HepG2 (cell line): Measurements from ENCODE around the gene UBE2G2. TPM values are rescaled to one million over a fixed set of nuclear protein-coding genes. Genes with fewer than 3 reads are reported as not detected.

Source experiments
- CENPX ChIP-seq: sonication (generic); formaldehyde crosslinking; IDR thresholded peaks from 2 replicates; pipeline ENCODE4 v1.9.0; 2021; ENCODE audit warnings: mild to moderate bottlenecking, missing genetic modification reagents, moderate library complexity
- GATAD2A ChIP-seq: IDR thresholded peaks from 2 replicates; pipeline ENCODE4 v1.6.1; 2016
- HOXA7 ChIP-seq: sonication (generic); formaldehyde crosslinking; IDR thresholded peaks from 2 replicates; pipeline ENCODE4 v1.8.1; 2022; ENCODE audit warnings: mild to moderate bottlenecking, missing genetic modification reagents, moderate library complexity
- IRF2 ChIP-seq: IDR thresholded peaks from 2 replicates; pipeline ENCODE4 v1.6.1; 2018; ENCODE audit warnings: missing genetic modification reagents, missing compliant biosample characterization
- KLF9 ChIP-seq: IDR thresholded peaks from 2 replicates; pipeline ENCODE4 v1.6.1; 2016; ENCODE audit warnings: low read depth
- MED8 ChIP-seq: sonication (generic); formaldehyde crosslinking; IDR thresholded peaks from 2 replicates; pipeline ENCODE4 v1.8.1; 2023; ENCODE audit warnings: mild to moderate bottlenecking, missing genetic modification reagents; ENCODE audit not compliant: insufficient replicate concordance
- MEIS2 ChIP-seq: sonication (generic); formaldehyde crosslinking; IDR thresholded peaks from 2 replicates; pipeline ENCODE4 v1.9.0; 2021; ENCODE audit warnings: mild to moderate bottlenecking, missing genetic modification reagents
- NFRKB ChIP-seq: fragments of 450-650 bp; IDR thresholded peaks from 2 replicates; pipeline ENCODE4 v1.6.1; 2017
- NR2F1 ChIP-seq, 2 experiments: fragments of 450-650 bp in 1 of 2; formaldehyde crosslinking in 1 of 2; IDR thresholded peaks; 2 replicates each; pipeline versions ENCODE4 v1.5.0 to v1.6.1; 2016 to 2020; ENCODE audit warnings: mild to moderate bottlenecking in 1 of 2, missing compliant biosample characterization in 1 of 2, missing genetic modification reagents in 1 of 2, moderate library complexity in 1 of 2
- RFX3 ChIP-seq: IDR thresholded peaks from 2 replicates; pipeline ENCODE4 v1.6.1; 2016; ENCODE audit warnings: missing biosample characterization, missing genetic modification reagents
- SATB2 ChIP-seq: sonication (generic); formaldehyde crosslinking; IDR thresholded peaks from 2 replicates; pipeline ENCODE4 v1.5.0; 2020; ENCODE audit warnings: missing genetic modification reagents
- ZNF383 ChIP-seq: sonication (generic); formaldehyde crosslinking; IDR thresholded peaks from 2 replicates; pipeline ENCODE4 v1.4.0; 2020; ENCODE audit warnings: missing genetic modification reagents, mild to moderate bottlenecking, borderline replicate concordance
- ZNF589 ChIP-seq: sonication (generic); formaldehyde crosslinking; conservative IDR thresholded peaks from 2 replicates; pipeline ENCODE4 v1.8.0; 2022; ENCODE audit warnings: mild to moderate bottlenecking, moderate library complexity, missing genetic modification reagents
- ZNF780A ChIP-seq: sonication (generic); formaldehyde crosslinking; IDR thresholded peaks from 2 replicates; pipeline ENCODE4 v1.8.0; 2022; ENCODE audit warnings: mild to moderate bottlenecking, missing genetic modification reagents, moderate library complexity
- ZSCAN29 ChIP-seq: sonication (generic); formaldehyde crosslinking; conservative IDR thresholded peaks from 2 replicates; pipeline ENCODE4 v1.4.0; 2020; ENCODE audit warnings: mild to moderate bottlenecking, missing genetic modification reagents
- polyA plus RNA-seq, 8 experiments: library from polyadenylated mRNA; depleted of rRNA in 3 of 8; stranded (reverse) in 7 of 8; unstranded in 1 of 8; fragments of >200 nt; fragmentation: Illumina TruSeq in 4 of 8; extraction: Trizol in 4 of 8; gene quantifications; 2 replicates each; pipeline versions ENCODE4 v1.2.1 to v1.2.3, GENCODE V29; 2011 to 2016; ENCODE audit warnings: low read depth in 4 of 8, missing spikeins in 1 of 8, mixed read lengths in 1 of 8; ENCODE audit not compliant: insufficient read depth in 1 of 8
- total RNA-seq, 5 experiments: library from RNA; depleted of rRNA; stranded (reverse); fragments of >200 nt; fragmentation: Illumina TruSeq; extraction: Trizol; gene quantifications; 2 replicates each; pipeline ENCODE4 v1.2.3, GENCODE V29; 2016; ENCODE audit warnings: low read depth in 1 of 5
- TF ChIP-seq, protein P1 (sequence below): sonication (generic); formaldehyde crosslinking; IDR thresholded peaks from 2 replicates; pipeline ENCODE4 v1.5.1; 2020; ENCODE audit warnings: missing genetic modification reagents, mild to moderate bottlenecking, borderline replicate concordance
- TF ChIP-seq, protein P2 (sequence below): sonication (generic); formaldehyde crosslinking; IDR thresholded peaks from 2 replicates; pipeline ENCODE4 v1.8.1; 2023; ENCODE audit warnings: missing genetic modification reagents, inconsistent platforms, borderline replicate concordance
- TF ChIP-seq, protein P3 (sequence below): sonication (generic); formaldehyde crosslinking; IDR thresholded peaks from 2 replicates; pipeline ENCODE4 v1.9.0; 2021; ENCODE audit warnings: missing genetic modification reagents, borderline replicate concordance
- TF ChIP-seq, protein P4 (sequence below): IDR thresholded peaks from 2 replicates; pipeline ENCODE4 v1.6.1; 2016; ENCODE audit warnings: missing compliant biosample characterization, missing genetic modification reagents, borderline replicate concordance
- TF ChIP-seq, protein P5 (sequence below): sonication (generic); formaldehyde crosslinking; IDR thresholded peaks from 2 replicates; pipeline ENCODE4 v1.8.1; 2023; ENCODE audit warnings: mild to moderate bottlenecking, moderate library complexity, missing genetic modification reagents
- TF ChIP-seq, protein P6 (sequence below): sonication (generic); formaldehyde crosslinking; conservative IDR thresholded peaks from 2 replicates; pipeline ENCODE4 v1.8.1; 2023; ENCODE audit warnings: missing genetic modification reagents

UBE2G2 gene
- total and polyA plus RNA-seq, 2 of the 13 experiments (the other 11 are each of a cell fraction or from before 2014, with no cell fraction given), result 55.4 to 92.0 TPM

DNA sequence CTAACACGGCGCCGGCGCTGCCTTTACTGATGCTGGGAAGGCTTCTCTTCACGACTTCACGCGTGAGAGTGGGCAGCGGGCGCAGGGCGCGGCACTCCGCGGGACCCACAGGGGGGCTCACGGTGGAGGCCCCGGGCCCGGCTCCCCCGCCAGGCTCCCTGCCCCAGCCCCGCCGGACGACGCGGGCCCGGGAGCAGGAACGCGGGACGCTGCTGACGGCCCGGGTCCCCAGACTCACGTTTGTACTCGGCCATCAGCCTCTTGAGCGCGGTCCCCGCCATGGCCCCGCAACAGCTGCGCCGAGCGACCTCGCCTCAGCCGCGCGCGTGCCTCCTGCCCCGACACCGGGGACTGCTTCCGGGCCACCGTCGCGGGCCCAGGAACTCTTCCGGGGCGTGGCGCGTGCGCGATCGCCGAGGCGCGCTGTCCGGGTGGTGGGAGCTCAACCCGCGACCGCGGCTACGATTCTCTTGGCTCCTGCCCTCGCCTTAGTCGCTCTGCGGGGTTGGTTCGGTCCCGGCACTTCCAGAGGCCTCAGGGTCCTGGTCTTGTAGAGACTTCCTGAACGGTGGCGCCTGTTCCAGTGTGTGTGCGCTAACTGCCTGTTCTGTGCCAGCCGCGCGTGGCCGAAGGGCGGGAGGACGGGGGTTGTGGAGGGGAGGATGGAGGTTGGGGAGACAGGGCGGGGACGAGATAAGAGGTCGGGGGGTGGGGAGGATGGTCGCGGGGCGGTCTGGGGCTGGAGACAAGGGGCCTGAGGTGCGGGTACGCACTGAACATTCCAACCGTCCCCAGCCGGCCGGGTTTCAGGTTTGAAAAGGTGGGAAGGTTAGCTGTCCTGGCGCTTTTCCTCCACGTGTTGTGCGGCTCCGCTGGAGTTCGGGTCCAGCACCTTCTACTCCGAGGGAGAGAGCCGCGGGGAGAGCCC is at the start of gene UBE2G2 (continued):
- TF ChIP-seq, protein P1, sequence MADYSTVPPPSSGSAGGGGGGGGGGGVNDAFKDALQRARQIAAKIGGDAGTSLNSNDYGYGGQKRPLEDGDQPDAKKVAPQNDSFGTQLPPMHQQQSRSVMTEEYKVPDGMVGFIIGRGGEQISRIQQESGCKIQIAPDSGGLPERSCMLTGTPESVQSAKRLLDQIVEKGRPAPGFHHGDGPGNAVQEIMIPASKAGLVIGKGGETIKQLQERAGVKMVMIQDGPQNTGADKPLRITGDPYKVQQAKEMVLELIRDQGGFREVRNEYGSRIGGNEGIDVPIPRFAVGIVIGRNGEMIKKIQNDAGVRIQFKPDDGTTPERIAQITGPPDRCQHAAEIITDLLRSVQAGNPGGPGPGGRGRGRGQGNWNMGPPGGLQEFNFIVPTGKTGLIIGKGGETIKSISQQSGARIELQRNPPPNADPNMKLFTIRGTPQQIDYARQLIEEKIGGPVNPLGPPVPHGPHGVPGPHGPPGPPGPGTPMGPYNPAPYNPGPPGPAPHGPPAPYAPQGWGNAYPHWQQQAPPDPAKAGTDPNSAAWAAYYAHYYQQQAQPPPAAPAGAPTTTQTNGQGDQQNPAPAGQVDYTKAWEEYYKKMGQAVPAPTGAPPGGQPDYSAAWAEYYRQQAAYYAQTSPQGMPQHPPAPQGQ (CRISPR knock-in tag), result no peak
- no peak for TF ChIP-seq NR2F1 (CRISPR knock-in tag; IDR thresholded peaks at IDR 0.05)
- no peak for TF ChIP-seq ZNF383 (CRISPR knock-in tag)
- peak; percentile 65 for TF ChIP-seq MED8 (CRISPR knock-in tag)
- TF ChIP-seq, protein P2, sequence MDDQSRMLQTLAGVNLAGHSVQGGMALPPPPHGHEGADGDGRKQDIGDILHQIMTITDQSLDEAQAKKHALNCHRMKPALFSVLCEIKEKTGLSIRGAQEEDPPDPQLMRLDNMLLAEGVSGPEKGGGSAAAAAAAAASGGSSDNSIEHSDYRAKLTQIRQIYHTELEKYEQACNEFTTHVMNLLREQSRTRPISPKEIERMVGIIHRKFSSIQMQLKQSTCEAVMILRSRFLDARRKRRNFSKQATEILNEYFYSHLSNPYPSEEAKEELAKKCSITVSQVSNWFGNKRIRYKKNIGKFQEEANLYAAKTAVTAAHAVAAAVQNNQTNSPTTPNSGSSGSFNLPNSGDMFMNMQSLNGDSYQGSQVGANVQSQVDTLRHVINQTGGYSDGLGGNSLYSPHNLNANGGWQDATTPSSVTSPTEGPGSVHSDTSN (CRISPR knock-in tag), result no peak
- TF ChIP-seq ZSCAN29, result no peak
- TF ChIP-seq, protein P3, sequence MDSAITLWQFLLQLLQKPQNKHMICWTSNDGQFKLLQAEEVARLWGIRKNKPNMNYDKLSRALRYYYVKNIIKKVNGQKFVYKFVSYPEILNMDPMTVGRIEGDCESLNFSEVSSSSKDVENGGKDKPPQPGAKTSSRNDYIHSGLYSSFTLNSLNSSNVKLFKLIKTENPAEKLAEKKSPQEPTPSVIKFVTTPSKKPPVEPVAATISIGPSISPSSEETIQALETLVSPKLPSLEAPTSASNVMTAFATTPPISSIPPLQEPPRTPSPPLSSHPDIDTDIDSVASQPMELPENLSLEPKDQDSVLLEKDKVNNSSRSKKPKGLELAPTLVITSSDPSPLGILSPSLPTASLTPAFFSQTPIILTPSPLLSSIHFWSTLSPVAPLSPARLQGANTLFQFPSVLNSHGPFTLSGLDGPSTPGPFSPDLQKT, result no peak
- no peak for TF ChIP-seq SATB2 (CRISPR knock-in tag)
- TF ChIP-seq GATAD2A (CRISPR knock-in tag), result no peak
- no peak for TF ChIP-seq ZNF589 (CRISPR knock-in tag)
- TF ChIP-seq HOXA7 (CRISPR knock-in tag), result 0 out of 2 replicates have a peak, but pooled peaks have one; percentile 45
- TF ChIP-seq MEIS2 (CRISPR knock-in tag), result peak; percentile 71
- peak; percentile 71; the same call in 1 of the 2 replicates for TF ChIP-seq ZNF780A (CRISPR knock-in tag)
- TF ChIP-seq, protein P4, sequence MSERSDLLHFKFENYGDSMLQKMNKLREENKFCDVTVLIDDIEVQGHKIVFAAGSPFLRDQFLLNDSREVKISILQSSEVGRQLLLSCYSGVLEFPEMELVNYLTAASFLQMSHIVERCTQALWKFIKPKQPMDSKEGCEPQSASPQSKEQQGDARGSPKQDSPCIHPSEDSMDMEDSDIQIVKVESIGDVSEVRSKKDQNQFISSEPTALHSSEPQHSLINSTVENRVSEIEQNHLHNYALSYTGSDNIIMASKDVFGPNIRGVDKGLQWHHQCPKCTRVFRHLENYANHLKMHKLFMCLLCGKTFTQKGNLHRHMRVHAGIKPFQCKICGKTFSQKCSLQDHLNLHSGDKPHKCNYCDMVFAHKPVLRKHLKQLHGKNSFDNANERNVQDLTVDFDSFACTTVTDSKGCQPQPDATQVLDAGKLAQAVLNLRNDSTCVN (CRISPR knock-in tag), result peak; percentile 71; the same call in 1 of the 2 replicates
- no peak for TF ChIP-seq NFRKB
- TF ChIP-seq RFX3 (CRISPR knock-in tag), result no peak
- TF ChIP-seq KLF9 (CRISPR knock-in tag), result no peak
- no peak for TF ChIP-seq CENPX (CRISPR knock-in tag)
- TF ChIP-seq, protein P5, sequence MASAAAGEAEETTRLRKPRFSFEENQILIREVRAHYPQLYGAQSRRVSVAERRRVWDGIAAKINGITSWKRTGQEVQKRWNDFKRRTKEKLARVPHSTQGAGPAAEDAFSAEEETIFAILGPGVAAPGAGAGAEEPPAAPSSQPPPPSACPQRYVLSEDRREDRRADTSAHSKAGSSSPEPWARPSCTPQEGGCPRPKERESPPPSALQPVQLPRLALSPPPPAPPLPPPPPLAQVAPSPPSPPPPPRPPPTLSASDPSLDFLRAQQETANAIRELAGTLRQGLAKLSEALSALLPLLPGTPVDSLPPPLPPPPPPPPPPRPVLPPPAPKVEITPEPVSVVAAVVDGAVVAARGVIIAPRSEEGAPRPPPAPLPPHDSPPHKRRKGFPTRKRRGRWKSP (CRISPR knock-in tag), result 0 out of 2 replicates have a peak, but pooled peaks have one; percentile 36
- TF ChIP-seq IRF2 (CRISPR knock-in tag), result peak; percentile 65
- TF ChIP-seq, protein P6, sequence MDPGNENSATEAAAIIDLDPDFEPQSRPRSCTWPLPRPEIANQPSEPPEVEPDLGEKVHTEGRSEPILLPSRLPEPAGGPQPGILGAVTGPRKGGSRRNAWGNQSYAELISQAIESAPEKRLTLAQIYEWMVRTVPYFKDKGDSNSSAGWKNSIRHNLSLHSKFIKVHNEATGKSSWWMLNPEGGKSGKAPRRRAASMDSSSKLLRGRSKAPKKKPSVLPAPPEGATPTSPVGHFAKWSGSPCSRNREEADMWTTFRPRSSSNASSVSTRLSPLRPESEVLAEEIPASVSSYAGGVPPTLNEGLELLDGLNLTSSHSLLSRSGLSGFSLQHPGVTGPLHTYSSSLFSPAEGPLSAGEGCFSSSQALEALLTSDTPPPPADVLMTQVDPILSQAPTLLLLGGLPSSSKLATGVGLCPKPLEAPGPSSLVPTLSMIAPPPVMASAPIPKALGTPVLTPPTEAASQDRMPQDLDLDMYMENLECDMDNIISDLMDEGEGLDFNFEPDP (CRISPR knock-in tag), result no peak
